SK-N-SH treated with all-trans-retinoic acid at 6 μM for 48 hours (cell line): ENCODE measurements around the gene LCN1.

ENCODE experiments used
- ATAC-seq: fragments of 200-7000 bp; cut with Tn5 transposase; 3 replicates; pipeline ENCODE4 v1.9.1; 2020; ENCODE audit warnings: mild to moderate bottlenecking, moderate library complexity
- ARNTL ChIP-seq: fragments of 450-650 bp; formaldehyde crosslinking; IDR thresholded peaks from 2 replicates; pipeline ENCODE4 v1.5.0; 2020; ENCODE audit warnings: low read depth, mild to moderate bottlenecking, moderate library complexity, borderline replicate concordance
- BACH2 ChIP-seq: fragments of 250-450 bp; sonication (Bioruptor Pico); IDR thresholded peaks from 2 replicates; pipeline ENCODE4 v1.9.0; 2021; ENCODE audit warnings: mild to moderate bottlenecking, borderline replicate concordance
- CSDC2 ChIP-seq: fragments of 250-450 bp; sonication (Bioruptor Pico); IDR thresholded peaks from 2 replicates; pipeline ENCODE4 v1.5.0; 2020; ENCODE audit warnings: mild to moderate bottlenecking, moderate library complexity
- ESRRG ChIP-seq: fragments of 250-450 bp; sonication (Bioruptor Pico); IDR thresholded peaks from 2 replicates; pipeline ENCODE4 v1.6.1; 2021; ENCODE audit warnings: mild to moderate bottlenecking
- GLIS3 ChIP-seq: fragments of 250-450 bp; sonication (Bioruptor Pico); IDR thresholded peaks from 2 replicates; pipeline ENCODE4 v1.5.0; 2020; ENCODE audit warnings: mild to moderate bottlenecking, moderate library complexity
- ISL1 ChIP-seq: fragments of 250-450 bp; sonication (Bioruptor Pico); IDR thresholded peaks from 2 replicates; pipeline ENCODE4 v2.1.2; 2022; ENCODE audit warnings: mild to moderate bottlenecking, moderate library complexity
- OSR1 ChIP-seq: fragments of 250-450 bp; sonication (Bioruptor Pico); IDR thresholded peaks from 2 replicates; pipeline ENCODE4 v1.8.0; 2022; ENCODE audit warnings: moderate library complexity, mild to moderate bottlenecking, inconsistent platforms
- PATZ1 ChIP-seq: fragments of 250-450 bp; sonication (Bioruptor Pico); IDR thresholded peaks from 2 replicates; pipeline ENCODE4 v1.8.0; 2020; ENCODE audit warnings: mild to moderate bottlenecking, moderate library complexity, borderline replicate concordance
- PPARA ChIP-seq: fragments of 250-450 bp; sonication (Bioruptor Pico); IDR thresholded peaks from 2 replicates; pipeline ENCODE4 v1.5.0; 2020; ENCODE audit warnings: mild to moderate bottlenecking, borderline replicate concordance
- RARB ChIP-seq: fragments of 250-450 bp; sonication (Bioruptor Pico); IDR thresholded peaks from 2 replicates; pipeline ENCODE4 v1.8.0; 2021; ENCODE audit warnings: mild to moderate bottlenecking, moderate library complexity
- SNAI2 ChIP-seq: fragments of 250-450 bp; sonication (Bioruptor Pico); IDR thresholded peaks from 2 replicates; pipeline ENCODE4 v1.5.0; 2020; ENCODE audit warnings: mild to moderate bottlenecking, moderate library complexity
- TCF4 ChIP-seq: fragments of 250-450 bp; sonication (Bioruptor Pico); IDR thresholded peaks from 2 replicates; pipeline ENCODE4 v1.8.0; 2021; ENCODE audit warnings: mild to moderate bottlenecking, moderate library complexity, borderline replicate concordance
- TOX ChIP-seq: fragments of 250-450 bp; sonication (Bioruptor Pico); IDR thresholded peaks from 2 replicates; pipeline ENCODE4 v1.8.0; 2021; ENCODE audit warnings: mild to moderate bottlenecking, moderate library complexity, borderline replicate concordance
- ZC3H10 ChIP-seq: fragments of 250-450 bp; sonication (Bioruptor Pico); IDR thresholded peaks from 2 replicates; pipeline ENCODE4 v1.5.1; 2021; ENCODE audit warnings: mild to moderate bottlenecking, moderate library complexity
- ZFP3 ChIP-seq: fragments of 250-450 bp; sonication (Bioruptor Pico); IDR thresholded peaks from 2 replicates; pipeline ENCODE4 v1.5.0; 2020; ENCODE audit warnings: mild to moderate bottlenecking, moderate library complexity
- ZFP30 ChIP-seq: fragments of 450-650 bp; formaldehyde crosslinking; IDR thresholded peaks from 2 replicates; pipeline ENCODE4 v1.5.0; 2022; ENCODE audit warnings: mild to moderate bottlenecking, moderate library complexity
- ZNF565 ChIP-seq: fragments of 450-650 bp; formaldehyde crosslinking; conservative IDR thresholded peaks from 2 replicates; pipeline ENCODE4 v1.5.0; 2020; ENCODE audit warnings: low read depth, mild to moderate bottlenecking, moderate library complexity
- ZNF70 ChIP-seq: fragments of 450-650 bp; formaldehyde crosslinking; IDR thresholded peaks from 2 replicates; pipeline ENCODE4 v1.5.0; 2020; ENCODE audit warnings: mild to moderate bottlenecking, moderate library complexity
- ZNF8 ChIP-seq: fragments of 450-650 bp; formaldehyde crosslinking; IDR thresholded peaks from 2 replicates; pipeline ENCODE4 v1.5.0; 2020; ENCODE audit warnings: mild to moderate bottlenecking, moderate library complexity
- TF ChIP-seq, protein P1 (sequence below): fragments of 250-450 bp; sonication (Bioruptor Pico); IDR thresholded peaks from 2 replicates; pipeline ENCODE4 v1.5.1; 2021; ENCODE audit warnings: mild to moderate bottlenecking, moderate library complexity
- TF ChIP-seq, protein P2 (sequence below): fragments of 250-450 bp; sonication (Bioruptor Pico); IDR thresholded peaks from 2 replicates; pipeline ENCODE4 v1.8.0; 2021; ENCODE audit warnings: low read depth, mild to moderate bottlenecking, moderate library complexity, borderline replicate concordance
- TF ChIP-seq, protein P3 (sequence below): fragments of 250-450 bp; sonication (Bioruptor Pico); IDR thresholded peaks from 2 replicates; pipeline ENCODE4 v1.5.0; 2020; ENCODE audit warnings: mild to moderate bottlenecking, moderate library complexity
- TF ChIP-seq, protein P4 (sequence below): fragments of 250-450 bp; sonication (Bioruptor Pico); IDR thresholded peaks from 2 replicates; pipeline ENCODE4 v1.5.1; 2020; ENCODE audit warnings: low read depth, mild to moderate bottlenecking, moderate library complexity

The LCN1 gene

DNA sequence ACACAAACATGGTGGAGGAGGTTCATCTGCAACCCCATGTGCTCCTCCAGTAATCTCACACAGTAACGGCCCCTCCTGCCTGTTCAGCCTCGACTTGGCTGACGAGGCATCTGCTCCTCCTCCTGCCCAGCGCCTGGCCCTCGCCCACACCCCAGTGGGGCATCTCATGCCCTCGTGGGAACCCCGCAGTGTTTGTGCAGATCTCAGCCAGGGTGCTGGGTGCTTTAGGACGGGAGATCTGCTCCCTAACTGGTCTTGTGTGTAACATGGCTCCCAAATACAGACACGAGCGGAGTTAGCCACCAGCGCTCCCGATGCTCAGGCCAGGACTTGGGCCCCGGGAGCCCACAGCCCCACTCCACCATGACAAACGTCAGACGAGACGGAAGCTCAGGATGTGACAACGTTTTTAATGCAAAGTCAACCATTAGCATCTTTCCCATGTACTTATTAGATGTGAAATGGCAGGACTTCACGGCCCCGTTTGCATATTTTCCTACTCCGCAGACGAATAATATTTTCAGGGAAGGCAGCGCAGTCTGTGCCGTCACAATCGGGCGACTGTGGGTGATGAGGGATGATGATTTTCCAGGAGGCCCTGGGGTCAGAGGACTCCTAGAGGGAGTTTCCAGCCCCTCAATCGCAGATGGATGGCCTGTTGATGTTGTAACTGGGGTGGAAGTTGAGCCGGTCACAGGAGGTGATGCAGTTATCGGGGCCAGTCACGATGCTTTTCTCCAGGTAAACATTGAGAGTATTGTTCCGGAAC, 26.3 kb upstream of the LCN1 start:
- TF ChIP-seq ISL1 (CRISPR knock-in tag) (no peak), SNAI2 (no peak), TCF4 (CRISPR knock-in tag) (no peak), ZC3H10 (no peak), TOX (CRISPR knock-in tag) (no peak), GLIS3 (CRISPR knock-in tag) (no peak), ZNF70 (no peak), ESRRG (CRISPR knock-in tag) (no peak), PPARA (no peak), ARNTL (CRISPR knock-in tag) (no peak), ZFP30 (CRISPR knock-in tag) (no peak), ZFP3 (CRISPR knock-in tag) (no peak), ZNF565 (CRISPR knock-in tag) (no peak), CSDC2 (CRISPR knock-in tag) (no peak), RARB (CRISPR knock-in tag) (no peak), BACH2 (CRISPR knock-in tag) (no peak)
- TF ChIP-seq, protein P1, sequence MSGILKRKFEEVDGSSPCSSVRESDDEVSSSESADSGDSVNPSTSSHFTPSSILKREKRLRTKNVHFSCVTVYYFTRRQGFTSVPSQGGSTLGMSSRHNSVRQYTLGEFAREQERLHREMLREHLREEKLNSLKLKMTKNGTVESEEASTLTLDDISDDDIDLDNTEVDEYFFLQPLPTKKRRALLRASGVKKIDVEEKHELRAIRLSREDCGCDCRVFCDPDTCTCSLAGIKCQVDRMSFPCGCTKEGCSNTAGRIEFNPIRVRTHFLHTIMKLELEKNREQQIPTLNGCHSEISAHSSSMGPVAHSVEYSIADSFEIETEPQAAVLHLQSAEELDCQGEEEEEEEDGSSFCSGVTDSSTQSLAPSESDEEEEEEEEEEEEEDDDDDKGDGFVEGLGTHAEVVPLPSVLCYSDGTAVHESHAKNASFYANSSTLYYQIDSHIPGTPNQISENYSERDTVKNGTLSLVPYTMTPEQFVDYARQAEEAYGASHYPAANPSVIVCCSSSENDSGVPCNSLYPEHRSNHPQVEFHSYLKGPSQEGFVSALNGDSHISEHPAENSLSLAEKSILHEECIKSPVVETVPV (CRISPR knock-in tag): no peak
- TF ChIP-seq, protein P2, sequence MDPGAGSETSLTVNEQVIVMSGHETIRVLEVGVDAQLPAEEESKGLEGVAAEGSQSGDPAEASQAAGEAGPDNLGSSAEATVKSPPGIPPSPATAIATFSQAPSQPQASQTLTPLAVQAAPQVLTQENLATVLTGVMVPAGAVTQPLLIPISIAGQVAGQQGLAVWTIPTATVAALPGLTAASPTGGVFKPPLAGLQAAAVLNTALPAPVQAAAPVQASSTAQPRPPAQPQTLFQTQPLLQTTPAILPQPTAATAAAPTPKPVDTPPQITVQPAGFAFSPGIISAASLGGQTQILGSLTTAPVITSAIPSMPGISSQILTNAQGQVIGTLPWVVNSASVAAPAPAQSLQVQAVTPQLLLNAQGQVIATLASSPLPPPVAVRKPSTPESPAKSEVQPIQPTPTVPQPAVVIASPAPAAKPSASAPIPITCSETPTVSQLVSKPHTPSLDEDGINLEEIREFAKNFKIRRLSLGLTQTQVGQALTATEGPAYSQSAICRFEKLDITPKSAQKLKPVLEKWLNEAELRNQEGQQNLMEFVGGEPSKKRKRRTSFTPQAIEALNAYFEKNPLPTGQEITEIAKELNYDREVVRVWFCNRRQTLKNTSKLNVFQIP: no peak
- TF ChIP-seq, protein P3, sequence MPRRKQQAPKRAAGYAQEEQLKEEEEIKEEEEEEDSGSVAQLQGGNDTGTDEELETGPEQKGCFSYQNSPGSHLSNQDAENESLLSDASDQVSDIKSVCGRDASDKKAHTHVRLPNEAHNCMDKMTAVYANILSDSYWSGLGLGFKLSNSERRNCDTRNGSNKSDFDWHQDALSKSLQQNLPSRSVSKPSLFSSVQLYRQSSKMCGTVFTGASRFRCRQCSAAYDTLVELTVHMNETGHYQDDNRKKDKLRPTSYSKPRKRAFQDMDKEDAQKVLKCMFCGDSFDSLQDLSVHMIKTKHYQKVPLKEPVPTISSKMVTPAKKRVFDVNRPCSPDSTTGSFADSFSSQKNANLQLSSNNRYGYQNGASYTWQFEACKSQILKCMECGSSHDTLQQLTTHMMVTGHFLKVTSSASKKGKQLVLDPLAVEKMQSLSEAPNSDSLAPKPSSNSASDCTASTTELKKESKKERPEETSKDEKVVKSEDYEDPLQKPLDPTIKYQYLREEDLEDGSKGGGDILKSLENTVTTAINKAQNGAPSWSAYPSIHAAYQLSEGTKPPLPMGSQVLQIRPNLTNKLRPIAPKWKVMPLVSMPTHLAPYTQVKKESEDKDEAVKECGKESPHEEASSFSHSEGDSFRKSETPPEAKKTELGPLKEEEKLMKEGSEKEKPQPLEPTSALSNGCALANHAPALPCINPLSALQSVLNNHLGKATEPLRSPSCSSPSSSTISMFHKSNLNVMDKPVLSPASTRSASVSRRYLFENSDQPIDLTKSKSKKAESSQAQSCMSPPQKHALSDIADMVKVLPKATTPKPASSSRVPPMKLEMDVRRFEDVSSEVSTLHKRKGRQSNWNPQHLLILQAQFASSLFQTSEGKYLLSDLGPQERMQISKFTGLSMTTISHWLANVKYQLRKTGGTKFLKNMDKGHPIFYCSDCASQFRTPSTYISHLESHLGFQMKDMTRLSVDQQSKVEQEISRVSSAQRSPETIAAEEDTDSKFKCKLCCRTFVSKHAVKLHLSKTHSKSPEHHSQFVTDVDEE (CRISPR knock-in tag): no peak
- TF ChIP-seq, protein P4, sequence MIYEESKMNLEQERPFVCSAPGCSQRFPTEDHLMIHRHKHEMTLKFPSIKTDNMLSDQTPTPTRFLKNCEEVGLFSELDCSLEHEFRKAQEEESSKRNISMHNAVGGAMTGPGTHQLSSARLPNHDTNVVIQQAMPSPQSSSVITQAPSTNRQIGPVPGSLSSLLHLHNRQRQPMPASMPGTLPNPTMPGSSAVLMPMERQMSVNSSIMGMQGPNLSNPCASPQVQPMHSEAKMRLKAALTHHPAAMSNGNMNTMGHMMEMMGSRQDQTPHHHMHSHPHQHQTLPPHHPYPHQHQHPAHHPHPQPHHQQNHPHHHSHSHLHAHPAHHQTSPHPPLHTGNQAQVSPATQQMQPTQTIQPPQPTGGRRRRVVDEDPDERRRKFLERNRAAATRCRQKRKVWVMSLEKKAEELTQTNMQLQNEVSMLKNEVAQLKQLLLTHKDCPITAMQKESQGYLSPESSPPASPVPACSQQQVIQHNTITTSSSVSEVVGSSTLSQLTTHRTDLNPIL (CRISPR knock-in tag): no peak
- no peak for ATAC-seq

GRCh38 chr9:135498381-135499126, 22.7 kb upstream of the LCN1 start:
- no peak for ATAC-seq
- no peak for TF ChIP-seq PATZ1
- TF ChIP-seq ZNF70: no peak
- no peak for TF ChIP-seq OSR1 (CRISPR knock-in tag)
- no peak for TF ChIP-seq TCF4 (CRISPR knock-in tag)
- TF ChIP-seq, protein P1 (CRISPR knock-in tag): no peak
- TF ChIP-seq ZNF8 (CRISPR knock-in tag): no peak
- TF ChIP-seq ZFP30 (CRISPR knock-in tag): no peak
- TF ChIP-seq, protein P4 (CRISPR knock-in tag): no peak
- TF ChIP-seq CSDC2 (CRISPR knock-in tag): no peak
- no peak for TF ChIP-seq BACH2 (CRISPR knock-in tag)
- no peak for TF ChIP-seq ZNF565 (CRISPR knock-in tag)
- no peak for TF ChIP-seq ZC3H10
- TF ChIP-seq RARB (CRISPR knock-in tag): no peak
- TF ChIP-seq SNAI2: no peak
- TF ChIP-seq GLIS3 (CRISPR knock-in tag): no peak
